HPDE6-E6E7 (cell line): ENCODE data around the gene PPP1R9A.
"Not testable (repeated sequence)": the region's sequence is repeated elsewhere in the genome, so short reads cannot be mapped to it uniquely, and the experiment has no call there.

ENCODE experiments used
- DNase-seq: peaks from one replicate; pipeline ENCODE4 v3.0.0; 2011; ENCODE audit warnings: missing footprints; ENCODE audit errors: extremely low spot score

Gene PPP1R9A

GRCh38 chr7:94975336-94975735 lies 67.9 kb downstream of the PPP1R9A start:
- no peak for DNase-seq

GRCh38 chr7:94980418-94981142 lies 73.2 kb downstream of the PPP1R9A start:
- DNase-seq: no peak

GRCh38 chr7:94995921-94996320 lies 88.5 kb downstream of the PPP1R9A start:
- DNase-seq: no peak

GRCh38 chr7:94996369-94996768 lies 89.0 kb downstream of the PPP1R9A start:
- DNase-seq: no peak

GRCh38 chr7:94997547-94997946 lies 90.2 kb downstream of the PPP1R9A start:
- DNase-seq: no peak

- no peak for DNase-seq
Measured at GRCh38 chr7:94998266-94999068, 91.1 kb downstream of the PPP1R9A start.

GRCh38 chr7:94999069-94999351 lies 91.6 kb downstream of the PPP1R9A start:
- DNase-seq: no peak

GRCh38 chr7:94999601-95000000 lies 92.2 kb downstream of the PPP1R9A start:
- not testable (repeated sequence) for DNase-seq

GRCh38 chr7:95001258-95001657 lies 93.9 kb downstream of the PPP1R9A start:
- no peak for DNase-seq

GRCh38 chr7:95001815-95002561 lies 94.6 kb downstream of the PPP1R9A start:
- DNase-seq: no peak

- no peak for DNase-seq
Measured at GRCh38 chr7:95002775-95003174, 95.4 kb downstream of the PPP1R9A start.

- no peak for DNase-seq
Measured at GRCh38 chr7:95004618-95005247, 97.3 kb downstream of the PPP1R9A start.

GRCh38 chr7:95006010-95006409 lies 98.6 kb downstream of the PPP1R9A start:
- no peak for DNase-seq

GRCh38 chr7:95008773-95009172 lies 101.4 kb downstream of the PPP1R9A start:
- DNase-seq: not testable (repeated sequence)

- no peak for DNase-seq
Measured at GRCh38 chr7:95011146-95011928, 103.9 kb downstream of the PPP1R9A start.

GRCh38 chr7:95011995-95012394 lies 104.6 kb downstream of the PPP1R9A start:
- no peak for DNase-seq

GRCh38 chr7:95018021-95018420 lies 110.6 kb downstream of the PPP1R9A start:
- DNase-seq: no peak

- DNase-seq: no peak
Measured at GRCh38 chr7:95026018-95026417, 118.6 kb downstream of the PPP1R9A start.

- no peak for DNase-seq
Measured at GRCh38 chr7:95026421-95027072, 119.2 kb downstream of the PPP1R9A start.

GRCh38 chr7:95027234-95027872 lies 120.0 kb downstream of the PPP1R9A start:
- DNase-seq: no peak
